ENCODE data around the gene MAP3K21. TPM values are rescaled to one million over a fixed set of nuclear protein-coding genes. Genes with fewer than 3 reads are reported as not detected.

The MAP3K21 gene
- polyA plus RNA-seq, 1 donor = 11.0 TPM

DNA sequence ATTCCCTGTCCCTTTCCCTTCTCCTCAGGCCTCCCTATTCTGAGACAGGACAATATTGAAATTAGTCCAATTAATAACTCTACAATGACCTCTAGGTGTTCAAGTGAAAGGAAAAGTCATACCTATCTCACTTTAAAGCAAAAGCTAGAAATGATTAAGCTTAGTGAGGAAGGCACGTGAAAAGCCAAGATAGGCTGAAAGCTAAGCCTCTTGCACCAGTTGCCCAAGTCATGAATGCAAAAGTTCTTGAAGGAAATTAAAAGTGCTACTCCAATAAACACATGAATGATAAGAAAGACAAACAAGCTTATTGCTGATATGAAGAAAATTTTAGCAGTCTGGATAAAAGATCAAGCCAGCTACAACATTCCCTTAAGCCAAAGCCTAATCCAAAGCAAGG is 3.8 kb upstream of the MAP3K21 start:
- whole genome bisulfite sequencing (ENCODE audit: insufficient coverage, low lambda C conversion rate) = 38% methylated on average over 1 of the region's 1 CpG
- Histone ChIP-seq H3K9me3 (ENCODE audit: control insufficient read depth, low read depth, low read length) (no peaks in the 10 kb centered on the region), H3K4me1 (ENCODE audit: control insufficient read depth, insufficient read depth, low read length) (no peaks in the 10 kb centered on the region), H3K27ac (ENCODE audit: low read length) (no peak overlapping the region), H3K36me3 (ENCODE audit: control insufficient read depth, insufficient read depth, low read length) (no peaks in the 10 kb centered on the region), H3K27me3 (ENCODE audit: control insufficient read depth, insufficient read depth, low read length) (peaks cover 4% of the 10 kb centered on the region), H3K4me3 (ENCODE audit: low read length) (no peak overlapping the region)
- peak in 1 of 2 donors; percentile 61 for DNase-seq

- Histone ChIP-seq H3K27me3 (ENCODE audit: control insufficient read depth, insufficient read depth, low read length) (peaks cover 6% of the 10 kb centered on the region), H3K4me3 (ENCODE audit: low read length) (no peak overlapping the region), H3K27ac (ENCODE audit: low read length) (no peak overlapping the region)
Observed at GRCh38 chr1:233326319-233326718, 1.2 kb upstream of the MAP3K21 start.

DNA sequence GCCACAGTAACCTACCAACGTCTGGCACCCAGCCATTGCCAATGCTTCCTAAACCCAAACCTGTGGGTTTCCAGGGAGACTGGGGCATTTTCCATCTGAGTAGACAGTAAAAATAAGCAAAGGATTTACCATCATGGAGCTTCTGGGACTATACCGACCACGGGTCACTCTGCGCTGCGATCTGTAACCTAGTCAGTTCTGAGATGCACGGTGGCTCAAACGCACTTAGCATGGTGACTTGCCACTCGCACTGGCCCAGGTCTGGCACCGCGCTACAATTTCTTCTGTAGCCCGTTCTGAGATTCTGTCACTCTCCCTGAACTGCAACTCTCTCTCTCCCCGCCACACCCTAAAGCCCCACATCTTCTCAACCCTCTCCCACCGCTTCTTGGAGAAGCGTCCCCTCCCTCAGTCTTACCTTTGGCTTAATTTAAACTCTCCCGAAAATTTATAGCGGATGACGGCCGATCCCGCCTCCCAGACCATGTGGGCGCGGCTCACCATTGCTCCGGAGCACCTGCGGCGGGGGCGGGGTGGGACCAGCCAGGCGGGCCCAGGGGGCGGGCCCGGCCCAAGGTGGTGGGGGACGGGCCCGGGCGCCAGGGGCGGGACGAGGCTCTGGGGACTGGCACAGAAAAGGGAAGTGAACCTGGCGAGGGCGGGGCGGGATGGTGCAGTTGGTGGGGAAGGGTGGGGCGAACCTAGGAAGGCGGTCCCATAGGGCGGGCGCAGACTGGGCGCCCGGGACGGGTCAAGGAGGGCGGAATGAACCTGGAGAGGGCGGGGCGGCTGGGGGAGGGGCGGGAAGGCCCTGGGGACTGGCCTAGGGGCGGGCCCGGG is 493 bp upstream of the MAP3K21 start:
- DNase-seq = peak; percentile 90 to 94
- Histone ChIP-seq H3K27me3 (ENCODE audit: control insufficient read depth, insufficient read depth, low read length) (peaks cover 6% of the 10 kb centered on the region), H3K36me3 (ENCODE audit: control insufficient read depth, insufficient read depth, low read length) (no peaks in the 10 kb centered on the region), H3K4me3 (ENCODE audit: low read length) (peak overlapping the region; percentile 48), H3K27ac (ENCODE audit: low read length) (peak overlapping the region; percentile 30), H3K4me1 (ENCODE audit: control insufficient read depth, insufficient read depth, low read length) (no peaks in the 10 kb centered on the region), H3K9me3 (ENCODE audit: control insufficient read depth, low read depth, low read length) (no peaks in the 10 kb centered on the region)
- no CpG with 5 or more reads among the region's 49 CpGs for WGBS (ENCODE audit: insufficient coverage, low lambda C conversion rate)

More at GRCh38 chr1:233326319-233326718, 1.2 kb upstream of the MAP3K21 start:
- no peaks in the 10 kb centered on the region for H3K4me1 ChIP-seq (ENCODE audit: control insufficient read depth, insufficient read depth, low read length)
- no peak for DNase-seq
- H3K9me3 ChIP-seq (ENCODE audit: control insufficient read depth, low read depth, low read length) = no peaks in the 10 kb centered on the region
- no peaks in the 10 kb centered on the region for H3K36me3 ChIP-seq (ENCODE audit: control insufficient read depth, insufficient read depth, low read length)

DNA sequence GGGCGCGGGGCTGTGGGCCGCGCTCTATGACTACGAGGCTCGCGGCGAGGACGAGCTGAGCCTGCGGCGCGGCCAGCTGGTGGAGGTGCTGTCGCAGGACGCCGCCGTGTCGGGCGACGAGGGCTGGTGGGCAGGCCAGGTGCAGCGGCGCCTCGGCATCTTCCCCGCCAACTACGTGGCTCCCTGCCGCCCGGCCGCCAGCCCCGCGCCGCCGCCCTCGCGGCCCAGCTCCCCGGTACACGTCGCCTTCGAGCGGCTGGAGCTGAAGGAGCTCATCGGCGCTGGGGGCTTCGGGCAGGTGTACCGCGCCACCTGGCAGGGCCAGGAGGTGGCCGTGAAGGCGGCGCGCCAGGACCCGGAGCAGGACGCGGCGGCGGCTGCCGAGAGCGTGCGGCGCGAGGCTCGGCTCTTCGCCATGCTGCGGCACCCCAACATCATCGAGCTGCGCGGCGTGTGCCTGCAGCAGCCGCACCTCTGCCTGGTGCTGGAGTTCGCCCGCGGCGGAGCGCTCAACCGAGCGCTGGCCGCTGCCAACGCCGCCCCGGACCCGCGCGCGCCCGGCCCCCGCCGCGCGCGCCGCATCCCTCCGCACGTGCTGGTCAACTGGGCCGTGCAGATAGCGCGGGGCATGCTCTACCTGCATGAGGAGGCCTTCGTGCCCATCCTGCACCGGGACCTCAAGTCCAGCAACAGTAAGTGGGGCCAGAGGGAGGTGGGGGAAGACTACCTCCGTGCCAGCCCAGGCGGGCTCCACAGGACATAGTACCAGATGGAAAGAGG is 808 bp downstream of the MAP3K21 start:
- no peak overlapping the region for H3K27ac ChIP-seq (ENCODE audit: low read length)
- peaks cover 6% of the 10 kb centered on the region for H3K27me3 ChIP-seq (ENCODE audit: control insufficient read depth, insufficient read depth, low read length)
- WGBS (ENCODE audit: insufficient coverage, low lambda C conversion rate) = no CpG with 5 or more reads among the region's 96 CpGs
- peak overlapping the region; percentile 51 for H3K4me3 ChIP-seq (ENCODE audit: low read length)
- DNase-seq = peak in 1 of 2 donors; percentile 74
- no peaks in the 10 kb centered on the region for H3K4me1 ChIP-seq (ENCODE audit: control insufficient read depth, insufficient read depth, low read length)
- no peaks in the 10 kb centered on the region for H3K9me3 ChIP-seq (ENCODE audit: control insufficient read depth, low read depth, low read length)
- no peaks in the 10 kb centered on the region for H3K36me3 ChIP-seq (ENCODE audit: control insufficient read depth, insufficient read depth, low read length)

DNA sequence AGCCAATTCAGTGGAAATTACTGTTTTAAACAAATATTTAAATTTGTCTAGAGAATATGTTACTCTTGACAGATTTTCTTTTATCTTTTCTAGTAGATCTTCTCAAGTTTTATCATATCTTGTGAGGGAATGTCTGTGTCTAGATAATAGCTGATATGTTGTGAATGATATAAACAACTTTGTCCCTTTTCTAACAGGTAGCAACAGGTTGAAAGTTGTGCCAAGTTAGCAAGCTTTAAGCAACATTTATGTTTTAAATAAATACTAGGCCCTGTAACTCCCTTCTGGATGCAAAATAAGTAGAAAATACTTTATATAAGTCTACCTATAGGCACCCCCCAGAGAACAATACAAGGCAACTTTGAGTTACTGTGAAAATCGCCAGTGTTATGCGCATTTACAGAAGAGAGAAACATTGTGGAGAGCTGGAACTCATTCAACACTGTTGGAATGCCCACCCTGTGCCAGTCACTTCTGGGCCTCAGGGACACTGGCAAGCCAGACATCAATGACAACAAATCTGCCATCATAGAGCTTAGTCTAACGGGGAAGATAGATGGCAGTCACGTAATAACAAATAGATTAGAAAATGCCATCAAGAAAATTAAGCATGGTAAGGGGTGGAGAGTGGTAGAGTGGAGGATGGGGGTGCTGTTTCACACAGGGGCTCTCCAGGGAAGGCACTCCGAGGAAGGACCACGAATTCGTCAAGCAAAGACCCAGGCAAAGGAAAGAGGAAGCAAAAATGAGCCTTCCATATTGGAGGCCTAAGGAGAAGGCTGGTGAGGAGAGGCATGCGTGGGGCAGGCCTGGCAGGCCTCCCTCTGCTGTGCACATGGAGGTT is 4.4 kb downstream of the MAP3K21 start:
- Histone ChIP-seq H3K4me3 (ENCODE audit: low read length) (no peak overlapping the region), H3K27ac (ENCODE audit: low read length) (no peak overlapping the region)
- WGBS (ENCODE audit: insufficient coverage, low lambda C conversion rate) = 90% methylated on average over 2 of the region's 8 CpGs

GRCh38 chr1:233333086-233333485 is 5.6 kb downstream of the MAP3K21 start:
- Histone ChIP-seq H3K4me3 (ENCODE audit: low read length) (no peak overlapping the region), H3K4me1 (ENCODE audit: control insufficient read depth, insufficient read depth, low read length) (no peaks in the 10 kb centered on the region), H3K27ac (ENCODE audit: low read length) (no peak overlapping the region), H3K9me3 (ENCODE audit: control insufficient read depth, low read depth, low read length) (no peaks in the 10 kb centered on the region), H3K27me3 (ENCODE audit: control insufficient read depth, insufficient read depth, low read length) (peaks cover 4% of the 10 kb centered on the region), H3K36me3 (ENCODE audit: control insufficient read depth, insufficient read depth, low read length) (no peaks in the 10 kb centered on the region)
- no CpG with 5 or more reads among the region's 1 CpG for WGBS (ENCODE audit: insufficient coverage, low lambda C conversion rate)
- DNase-seq = no peak

More for the DNA sequence above, 4.4 kb downstream of the MAP3K21 start:
- Histone ChIP-seq H3K27me3 (ENCODE audit: control insufficient read depth, insufficient read depth, low read length) (peaks cover 4% of the 10 kb centered on the region), H3K4me1 (ENCODE audit: control insufficient read depth, insufficient read depth, low read length) (no peaks in the 10 kb centered on the region), H3K36me3 (ENCODE audit: control insufficient read depth, insufficient read depth, low read length) (no peaks in the 10 kb centered on the region), H3K9me3 (ENCODE audit: control insufficient read depth, low read depth, low read length) (no peaks in the 10 kb centered on the region)
- DNase-seq = no peak

- Histone ChIP-seq H3K4me3 (ENCODE audit: low read length) (no peak overlapping the region), H3K4me1 (ENCODE audit: control insufficient read depth, insufficient read depth, low read length) (no peaks in the 10 kb centered on the region), H3K36me3 (ENCODE audit: control insufficient read depth, insufficient read depth, low read length) (no peaks in the 10 kb centered on the region), H3K9me3 (ENCODE audit: control insufficient read depth, low read depth, low read length) (no peaks in the 10 kb centered on the region), H3K27me3 (ENCODE audit: control insufficient read depth, insufficient read depth, low read length) (no peaks in the 10 kb centered on the region), H3K27ac (ENCODE audit: low read length) (no peak overlapping the region)
- DNase-seq = no peak
- no CpG with 5 or more reads among the region's 7 CpGs for whole genome bisulfite sequencing (ENCODE audit: insufficient coverage, low lambda C conversion rate)
Observed at GRCh38 chr1:233334092-233334491, 6.6 kb downstream of the MAP3K21 start.

- Histone ChIP-seq H3K4me3 (ENCODE audit: low read length) (no peak overlapping the region), H3K27ac (ENCODE audit: low read length) (no peak overlapping the region)
Observed at GRCh38 chr1:233336554-233337456, 9.3 kb downstream of the MAP3K21 start.

GRCh38 chr1:233337505-233337904 is 10.0 kb downstream of the MAP3K21 start:
- H3K9me3 ChIP-seq (ENCODE audit: control insufficient read depth, low read depth, low read length) = no peaks in the 10 kb centered on the region
- no peak overlapping the region for H3K27ac ChIP-seq (ENCODE audit: low read length)
- WGBS (ENCODE audit: insufficient coverage, low lambda C conversion rate) = 60% methylated on average over 1 of the region's 3 CpGs
- H3K36me3 ChIP-seq (ENCODE audit: control insufficient read depth, insufficient read depth, low read length) = no peaks in the 10 kb centered on the region
- no peaks in the 10 kb centered on the region for H3K27me3 ChIP-seq (ENCODE audit: control insufficient read depth, insufficient read depth, low read length)
- H3K4me1 ChIP-seq (ENCODE audit: control insufficient read depth, insufficient read depth, low read length) = no peaks in the 10 kb centered on the region
- no peak for DNase-seq
- H3K4me3 ChIP-seq (ENCODE audit: low read length) = no peak overlapping the region

More at GRCh38 chr1:233336554-233337456, 9.3 kb downstream of the MAP3K21 start:
- 83% methylated on average over 1 of the region's 5 CpGs for WGBS (ENCODE audit: insufficient coverage, low lambda C conversion rate)
- no peak for DNase-seq
- Histone ChIP-seq H3K27me3 (ENCODE audit: control insufficient read depth, insufficient read depth, low read length) (no peaks in the 10 kb centered on the region), H3K9me3 (ENCODE audit: control insufficient read depth, low read depth, low read length) (no peaks in the 10 kb centered on the region), H3K36me3 (ENCODE audit: control insufficient read depth, insufficient read depth, low read length) (no peaks in the 10 kb centered on the region), H3K4me1 (ENCODE audit: control insufficient read depth, insufficient read depth, low read length) (no peaks in the 10 kb centered on the region)
